OCI-LY1 (cell line): Measurements from ENCODE around the gene LENG1.

Experiments used
- H2AFZ ChIP-seq: fragments of 200-600 bp; sonication (generic), shearing (Covaris generic); 2 replicates; pipeline ENCODE4 v1.6.0; 2014; ENCODE audit warnings: antibody characterized with exemption, mild to moderate bottlenecking, low read length
- H3F3A ChIP-seq: fragments of 200-600 bp; sonication (generic), shearing (Covaris generic); 2 replicates; pipeline ENCODE4 v1.6.0; 2014; ENCODE audit warnings: mild to moderate bottlenecking, antibody characterized with exemption, low read length, moderate library complexity; ENCODE audit not compliant: insufficient read depth
- H3K27ac ChIP-seq: fragments of 200-600 bp; sonication (generic); 2 replicates; pipeline ENCODE4 v1.5.1; 2014; ENCODE audit warnings: low read length, mixed run types, mild to moderate bottlenecking, low read depth; ENCODE audit not compliant: poor library complexity, severe bottlenecking
- H3K27me3 ChIP-seq: fragments of 200-600 bp; sonication (generic); 2 replicates; pipeline ENCODE4 v1.6.0; 2014; ENCODE audit warnings: antibody characterized with exemption, mild to moderate bottlenecking, low read length, moderate library complexity; ENCODE audit not compliant: insufficient read depth
- H3K36me3 ChIP-seq: fragments of 200-600 bp; sonication (generic); 2 replicates; pipeline ENCODE4 v1.6.1; 2014; ENCODE audit warnings: mild to moderate bottlenecking, antibody characterized with exemption, low read length, moderate library complexity, mixed read lengths; ENCODE audit not compliant: insufficient read depth
- H3K4me1 ChIP-seq: fragments of 200-600 bp; sonication (generic); 2 replicates; pipeline ENCODE4 v1.5.1; 2014; ENCODE audit warnings: mild to moderate bottlenecking, low read length, moderate library complexity; ENCODE audit not compliant: insufficient read depth, severe bottlenecking
- H3K4me2 ChIP-seq: fragments of 200-600 bp; sonication (generic), shearing (Covaris generic); 2 replicates; pipeline ENCODE4 v1.6.1; 2014; ENCODE audit warnings: low read length
- H3K4me3 ChIP-seq: fragments of 200-600 bp; sonication (generic); 2 replicates; pipeline ENCODE4 v1.5.1; 2014; ENCODE audit warnings: low read length, low read depth, mild to moderate bottlenecking, mixed read lengths; ENCODE audit not compliant: poor library complexity, severe bottlenecking
- H3K79me2 ChIP-seq: fragments of 200-600 bp; shearing (Covaris generic); 2 replicates; pipeline ENCODE4 v1.6.1; 2016; ENCODE audit warnings: mixed run types, low read length, mixed read lengths; ENCODE audit not compliant: insufficient read depth
- H3K9ac ChIP-seq: fragments of 200-600 bp; sonication (generic), shearing (Covaris generic); 2 replicates; pipeline ENCODE4 v1.6.1; 2014; ENCODE audit warnings: mild to moderate bottlenecking, low read length, mixed read lengths
- H3K9me2 ChIP-seq: fragments of 200-600 bp; sonication (generic), shearing (Covaris generic); 2 replicates; pipeline ENCODE4 v1.6.1; 2014; ENCODE audit warnings: low read depth, mild to moderate bottlenecking, low read length, mixed read lengths
- H3K9me3 ChIP-seq: fragments of 200-600 bp; shearing (Covaris generic); 2 replicates; pipeline ENCODE4 v1.6.1; 2014; ENCODE audit warnings: low read length, mixed read lengths
- H4K20me1 ChIP-seq: fragments of 200-600 bp; sonication (generic), shearing (Covaris generic); 2 replicates; pipeline ENCODE4 v1.6.0; 2016; ENCODE audit warnings: mild to moderate bottlenecking, low read length; ENCODE audit not compliant: insufficient read depth
- EZH2 ChIP-seq: fragments of 200-600 bp; sonication (generic), shearing (Covaris generic); IDR thresholded peaks from 2 replicates; pipeline ENCODE4 v1.8.0; 2017; ENCODE audit warnings: borderline replicate concordance, mixed run types, mild to moderate bottlenecking, antibody characterized with exemption, low read length, moderate library complexity, mixed read lengths
- TF ChIP-seq, protein P1 (sequence below): fragments of 200-600 bp; sonication (generic), shearing (Covaris generic); IDR thresholded peaks from 2 replicates; pipeline ENCODE4 v1.5.1; 2017; ENCODE audit warnings: mild to moderate bottlenecking, antibody characterized with exemption, low read length, moderate library complexity, mixed read lengths

Gene LENG1

DNA sequence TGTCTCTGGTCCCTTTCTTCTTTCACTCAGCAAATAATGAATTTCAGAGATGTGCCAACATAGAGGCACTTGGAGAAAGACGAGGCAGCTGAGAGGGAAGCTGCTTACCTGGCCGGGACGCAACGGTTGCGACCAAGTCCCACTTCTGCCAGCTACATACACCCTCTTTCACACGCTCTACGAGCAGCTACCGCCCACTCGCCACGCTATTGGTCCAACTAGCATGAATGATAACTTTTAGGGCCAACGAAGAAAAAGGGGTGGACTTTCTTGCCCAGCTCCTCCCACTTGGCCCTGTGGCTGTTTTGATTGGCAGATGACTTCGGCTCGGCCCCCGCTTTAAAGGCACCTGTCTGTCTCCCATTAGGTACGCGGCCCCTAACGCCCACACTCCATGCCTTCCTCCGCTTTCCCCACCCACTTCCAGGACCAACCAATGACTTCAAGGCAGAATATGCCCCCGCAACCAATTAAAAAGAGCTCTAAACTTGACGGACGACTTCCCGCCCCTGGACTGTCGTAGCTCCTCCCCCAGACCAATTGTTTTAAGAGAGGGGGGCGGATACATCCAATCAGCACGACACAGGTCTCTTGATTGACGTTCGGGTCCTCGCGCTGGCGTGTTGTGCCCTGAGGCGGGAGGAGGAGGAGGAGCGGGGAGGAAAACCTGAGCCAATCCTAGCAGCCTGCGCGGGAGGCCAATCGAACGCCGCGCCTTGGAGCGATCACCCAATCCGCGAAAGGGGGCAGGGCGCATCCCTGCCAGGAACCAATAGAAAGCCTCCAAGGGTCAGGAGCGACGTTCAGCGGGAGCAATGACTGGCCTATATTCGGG lies 22.4 kb downstream of the LENG1 start:
- peak overlapping the region; percentile 95 for H3K9ac ChIP-seq
- TF ChIP-seq, protein P1, sequence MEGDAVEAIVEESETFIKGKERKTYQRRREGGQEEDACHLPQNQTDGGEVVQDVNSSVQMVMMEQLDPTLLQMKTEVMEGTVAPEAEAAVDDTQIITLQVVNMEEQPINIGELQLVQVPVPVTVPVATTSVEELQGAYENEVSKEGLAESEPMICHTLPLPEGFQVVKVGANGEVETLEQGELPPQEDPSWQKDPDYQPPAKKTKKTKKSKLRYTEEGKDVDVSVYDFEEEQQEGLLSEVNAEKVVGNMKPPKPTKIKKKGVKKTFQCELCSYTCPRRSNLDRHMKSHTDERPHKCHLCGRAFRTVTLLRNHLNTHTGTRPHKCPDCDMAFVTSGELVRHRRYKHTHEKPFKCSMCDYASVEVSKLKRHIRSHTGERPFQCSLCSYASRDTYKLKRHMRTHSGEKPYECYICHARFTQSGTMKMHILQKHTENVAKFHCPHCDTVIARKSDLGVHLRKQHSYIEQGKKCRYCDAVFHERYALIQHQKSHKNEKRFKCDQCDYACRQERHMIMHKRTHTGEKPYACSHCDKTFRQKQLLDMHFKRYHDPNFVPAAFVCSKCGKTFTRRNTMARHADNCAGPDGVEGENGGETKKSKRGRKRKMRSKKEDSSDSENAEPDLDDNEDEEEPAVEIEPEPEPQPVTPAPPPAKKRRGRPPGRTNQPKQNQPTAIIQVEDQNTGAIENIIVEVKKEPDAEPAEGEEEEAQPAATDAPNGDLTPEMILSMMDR = no peak
- TF ChIP-seq EZH2 = no peak
- H3K36me3 ChIP-seq = peaks cover 31% of the 10 kb centered on the region; the same call in 1 of the 2 replicates
- H2AFZ ChIP-seq = no peak overlapping the region
- H4K20me1 ChIP-seq = no peaks in the 10 kb centered on the region
- peak overlapping the region; percentile 87 for H3K4me2 ChIP-seq
- H3K4me3 ChIP-seq = peak overlapping the region; percentile 93
- no peaks in the 10 kb centered on the region for H3K9me2 ChIP-seq
- H3F3A ChIP-seq = no peaks in the 10 kb centered on the region
- H3K9me3 ChIP-seq = no peaks in the 10 kb centered on the region
- H3K4me1 ChIP-seq = peaks cover 26% of the 10 kb centered on the region
- no peak overlapping the region for H3K27ac ChIP-seq
- H3K79me2 ChIP-seq = peaks cover 32% of the 10 kb centered on the region
- H3K27me3 ChIP-seq = no peaks in the 10 kb centered on the region

DNA sequence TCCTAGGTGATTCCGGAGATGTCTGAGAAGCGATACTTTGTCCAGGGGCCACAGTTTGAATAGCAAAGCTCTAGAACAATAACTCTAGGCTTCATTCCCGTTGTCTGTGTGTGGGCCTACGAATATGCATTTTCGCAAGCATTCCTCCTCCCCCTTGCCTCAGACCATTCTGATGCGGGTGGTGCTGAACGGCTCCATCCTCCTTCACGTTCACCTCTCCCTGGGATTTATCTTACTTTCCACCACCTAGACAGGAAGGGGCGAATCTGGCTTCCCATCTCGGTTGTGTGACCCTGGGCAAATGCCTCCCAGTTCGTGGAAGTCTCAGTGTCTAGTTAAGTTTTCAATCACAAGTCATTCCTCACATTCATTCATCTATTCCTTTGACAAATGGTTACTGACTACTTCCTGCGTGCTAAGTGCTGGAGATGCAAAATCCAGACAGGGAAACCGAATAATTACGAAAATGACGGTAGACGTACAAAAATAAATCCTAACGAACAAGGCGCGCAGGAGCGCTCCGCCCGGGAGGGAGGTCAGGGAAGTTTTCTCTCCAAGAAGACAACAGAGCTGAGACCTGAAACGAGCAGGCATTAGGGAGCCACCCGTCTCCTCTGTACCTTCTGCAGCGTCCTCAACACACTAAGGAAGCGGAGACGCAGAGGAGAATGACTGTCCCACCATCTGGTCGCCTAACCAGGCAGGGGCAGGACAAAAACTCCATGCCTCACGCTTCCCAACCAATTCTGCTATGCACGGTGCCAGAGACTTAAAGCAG lies 23.2 kb downstream of the LENG1 start:
- no peak for TF ChIP-seq EZH2
- TF ChIP-seq, protein P1 = no peak
- peak overlapping the region; percentile 87 for H3K4me2 ChIP-seq
- H3K4me3 ChIP-seq = peak overlapping the region; percentile 69
- no peaks in the 10 kb centered on the region for H3K9me3 ChIP-seq
- H3K9ac ChIP-seq = peak overlapping the region; percentile 69
- H3K36me3 ChIP-seq = peaks cover 29% of the 10 kb centered on the region
- H3K9me2 ChIP-seq = no peaks in the 10 kb centered on the region
- H4K20me1 ChIP-seq = no peaks in the 10 kb centered on the region
- H3F3A ChIP-seq = no peaks in the 10 kb centered on the region
- peaks cover 26% of the 10 kb centered on the region for H3K4me1 ChIP-seq
- H3K27ac ChIP-seq = no peak overlapping the region
- no peak overlapping the region for H2AFZ ChIP-seq
- peaks cover 28% of the 10 kb centered on the region for H3K79me2 ChIP-seq
- no peaks in the 10 kb centered on the region for H3K27me3 ChIP-seq

DNA sequence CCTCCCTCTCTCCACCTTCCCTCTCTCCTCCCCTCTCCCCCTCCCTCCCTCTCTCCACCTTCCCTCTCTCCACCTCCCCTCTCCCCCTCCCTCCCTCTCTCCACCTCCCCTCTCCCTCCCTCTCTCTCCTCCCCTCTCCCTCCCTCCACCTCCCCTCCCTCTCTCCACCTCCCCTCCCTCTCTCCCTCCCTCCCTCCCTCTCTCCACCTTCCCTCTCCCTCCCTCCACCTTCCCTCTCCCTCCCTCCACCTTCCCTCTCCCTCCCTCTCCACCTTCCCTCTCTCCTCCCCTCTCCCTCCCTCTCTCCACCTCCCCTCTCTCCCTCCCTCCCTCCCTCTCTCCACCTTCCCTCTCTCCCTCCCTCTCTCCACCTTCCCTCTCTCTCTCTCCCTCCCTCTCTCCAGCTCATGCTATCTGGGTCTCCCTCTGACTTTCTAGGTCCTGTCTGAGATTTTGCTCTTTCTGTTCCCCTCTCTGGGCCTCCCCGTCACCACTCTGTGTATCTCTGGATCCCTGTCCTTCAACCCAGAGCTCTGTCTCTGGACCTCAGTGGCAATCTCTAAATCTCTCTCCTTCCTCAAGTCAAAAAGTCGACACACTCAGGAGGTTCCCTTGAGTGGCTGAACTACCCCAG lies 25.4 kb downstream of the LENG1 start:
- TF ChIP-seq, protein P1 = no peak
- TF ChIP-seq EZH2 = no peak
- Histone ChIP-seq H3K9me3 (no peaks in the 10 kb centered on the region), H3K9ac (no peak overlapping the region), H3F3A (no peaks in the 10 kb centered on the region), H2AFZ (no peak overlapping the region), H3K4me2 (no peak overlapping the region), H3K27ac (no peak overlapping the region), H3K79me2 (peaks cover 8% of the 10 kb centered on the region), H3K36me3 (peaks cover 27% of the 10 kb centered on the region), H4K20me1 (no peaks in the 10 kb centered on the region), H3K27me3 (no peaks in the 10 kb centered on the region), H3K9me2 (no peaks in the 10 kb centered on the region), H3K4me3 (no peak overlapping the region), H3K4me1 (peaks cover 18% of the 10 kb centered on the region)
